Panc1 (cell line): ENCODE measurements around the gene MPO. TPM values are rescaled to one million over a fixed set of nuclear protein-coding genes. Genes with fewer than 3 reads are reported as not detected.

ENCODE experiments used
- ATAC-seq: fragments of 200-7000 bp; cut with Tn5 transposase; 2 replicates; pipeline ENCODE4 v1.9.1; 2020; ENCODE audit warnings: mild to moderate bottlenecking, moderate library complexity
- BruUV-seq: library from RNA; stranded (reverse); fragments of 400-500 nt; replicated peaks from 2 replicates; lab custom pipeline; 2021; lab: Mats Ljungman, UMichigan
- CTCF ChIA-PET: fragments of 300-600 bp; sonication (Branson Sonifier 250); formaldehyde crosslinking; loops from one replicate; lab custom pipeline; 2022; ENCODE audit warnings: antibody characterized with exemption; lab: Charles Lee
- POLR2A ChIA-PET: fragments of 300-600 bp; sonication (Branson Sonifier 250); formaldehyde crosslinking; loops from one replicate; lab custom pipeline; 2022; ENCODE audit warnings: antibody characterized with exemption; lab: Charles Lee
- DNase-seq: peaks from one replicate; pipeline ENCODE4 v3.0.0-alpha.2; 2010; ENCODE audit warnings: low read depth, low spot score
- H3K27ac ChIP-seq: 2 replicates; pipeline ENCODE4 v1.5.1; 2011; ENCODE audit warnings: mild to moderate bottlenecking, low read length, inconsistent platforms
- H3K27me3 ChIP-seq: fragments of 200-500 bp; sonication (Bioruptor generic); 2 replicates; pipeline ENCODE4 v1.6.0; 2014; ENCODE audit warnings: low read length, inconsistent platforms; ENCODE audit not compliant: control insufficient read depth, insufficient read depth
- H3K36me3 ChIP-seq: fragments of 200-500 bp; sonication (Bioruptor generic); 2 replicates; pipeline ENCODE4 v1.5.1; 2014; ENCODE audit warnings: inconsistent platforms, mild to moderate bottlenecking, low read length, moderate library complexity; ENCODE audit not compliant: control insufficient read depth, insufficient read depth
- H3K4me1 ChIP-seq: 2 replicates; pipeline ENCODE4 v1.5.1; 2011; ENCODE audit warnings: inconsistent platforms, mild to moderate bottlenecking, low read length, moderate library complexity; ENCODE audit not compliant: control insufficient read depth, insufficient read depth
- H3K4me3 ChIP-seq, 2 experiments: 2 replicates each; pipeline ENCODE4 v1.5.1; 2011 to 2012; ENCODE audit warnings: low read depth in 2 of 2, low read length in 2 of 2, mild to moderate bottlenecking in 2 of 2, inconsistent platforms in 1 of 2, moderate library complexity in 1 of 2
- H3K9me3 ChIP-seq: fragments of 200-500 bp; sonication (Bioruptor generic); 2 replicates; pipeline ENCODE4 v1.5.1; 2014; ENCODE audit warnings: low read depth, mild to moderate bottlenecking, inconsistent platforms, low read length, moderate library complexity; ENCODE audit not compliant: control insufficient read depth, insufficient read depth
- CTCF ChIP-seq: fragments of 450-650 bp; IDR thresholded peaks from 2 replicates; pipeline ENCODE4 v1.5.1; 2017; ENCODE audit warnings: mild to moderate bottlenecking
- POLR2AphosphoS5 ChIP-seq: IDR thresholded peaks from 2 replicates; pipeline ENCODE4 v1.6.1; 2012; ENCODE audit warnings: mild to moderate bottlenecking, low read depth, low read length, moderate library complexity
- REST ChIP-seq, 2 experiments: IDR thresholded peaks; 2 replicates each; pipeline ENCODE4 v1.6.1; 2011 to 2012; ENCODE audit warnings: low read depth in 2 of 2, control low read depth in 1 of 2, low read length in 1 of 2, mild to moderate bottlenecking in 1 of 2, moderate library complexity in 1 of 2; ENCODE audit not compliant: insufficient read depth in 1 of 2
- SIN3A ChIP-seq: IDR thresholded peaks from 2 replicates; pipeline ENCODE4 v1.6.1; 2012; ENCODE audit warnings: low read depth, mild to moderate bottlenecking, low read length, moderate library complexity, borderline replicate concordance; ENCODE audit not compliant: insufficient read depth
- TCF7L2 ChIP-seq: IDR thresholded peaks from 2 replicates; pipeline ENCODE4 v1.6.1; 2011; ENCODE audit warnings: mild to moderate bottlenecking, low read depth, low read length, inconsistent platforms
- in situ Hi-C: cut with HindIII; loops from 2 replicates; pipeline ENCODE4 v1.10.0; 2016; ENCODE audit warnings: low sequenced_read_pairs, low pct_unique_long_range_greater_than_20kb
- intact Hi-C: fragments of 100-400 bp; cut with micrococcal nuclease; formaldehyde crosslinking; loops from one replicate; pipeline ENCODE4 v1.10.0; 2022; ENCODE audit not compliant: unreplicated experiment
- total RNA-seq: library from RNA; stranded (reverse); gene quantifications from one replicate; pipeline ENCODE4 v1.2.1, GENCODE V29; 2021; ENCODE audit not compliant: unreplicated experiment

The MPO gene
- total RNA-seq, 1 experiment from 2014 or later, result not detected

GRCh38 chr17:58271216-58271931 is 9.4 kb downstream of the MPO start:
- no peak for ATAC-seq
- Histone ChIP-seq H3K4me1 (no peaks in the 10 kb centered on the region), H3K9me3 (no peaks in the 10 kb centered on the region), H3K27me3 (no peaks in the 10 kb centered on the region), H3K36me3 (no peaks in the 10 kb centered on the region), H3K4me3 (no peak overlapping the region), H3K27ac (no peak overlapping the region)
- in situ Hi-C loops (no loop called here), intact Hi-C loops (no loop called here)
- CTCF ChIA-PET, result no interaction called here
- TF ChIP-seq TCF7L2 (no peak), POLR2AphosphoS5 (no peak), REST (IDR thresholded peaks at IDR 0.05; ENCODE audit: insufficient read depth in 1 of 2, low read depth in 2 of 2, low read length in 1 of 2) (no peak), CTCF (no peak), SIN3A (no peak)
- POLR2A ChIA-PET, result no interaction called here
- no TSS peak for BruUV-seq
- no peak for DNase-seq

- H3K27me3 ChIP-seq, result no peaks in the 10 kb centered on the region
- no TSS peak for BruUV-seq
- H3K36me3 ChIP-seq, result no peaks in the 10 kb centered on the region
- ChIA-PET POLR2A (no interaction called here), CTCF (no interaction called here)
- ATAC-seq (no peak), DNase-seq (no peak)
- no peak overlapping the region for H3K27ac ChIP-seq
- H3K4me3 ChIP-seq, result no peak overlapping the region
- in situ Hi-C loops (no loop called here), intact Hi-C loops (no loop called here)
- no peaks in the 10 kb centered on the region for H3K9me3 ChIP-seq
- H3K4me1 ChIP-seq, result no peaks in the 10 kb centered on the region
- no peak for TF ChIP-seq CTCF
- TF ChIP-seq SIN3A, result no peak
- TF ChIP-seq POLR2AphosphoS5, result no peak
These were observed 10.1 kb downstream of the MPO start for GRCh38 chr17:58270476-58271215.
